HFFc6 (cell line): ENCODE measurements around the gene NPTN. TPM values are rescaled to one million over a fixed set of nuclear protein-coding genes. Genes with fewer than 3 reads are reported as not detected.

Source experiments
- DNase-seq: peaks from one replicate; pipeline ENCODE4 v3.0.0-alpha.2; 2018
- H3K27ac Mint-ChIP-seq: 2 replicates; pipeline ENCODE4 v1.8.0; 2020; ENCODE audit warnings: mild to moderate bottlenecking, mixed read lengths
- H3K27me3 Mint-ChIP-seq: 2 replicates; pipeline ENCODE4 v1.8.0; 2021; ENCODE audit warnings: mild to moderate bottlenecking, moderate library complexity, mixed read lengths; ENCODE audit not compliant: insufficient read depth
- H3K36me3 Mint-ChIP-seq: 2 replicates; pipeline ENCODE4 v1.8.0; 2021; ENCODE audit warnings: low read depth, mixed read lengths
- H3K4me1 Mint-ChIP-seq: 2 replicates; pipeline ENCODE4 v1.8.0; 2020; ENCODE audit warnings: low read depth, mixed read lengths
- H3K4me3 Mint-ChIP-seq: 2 replicates; pipeline ENCODE4 v1.8.0; 2020; ENCODE audit warnings: mild to moderate bottlenecking, moderate library complexity, mixed read lengths
- H3K9me3 Mint-ChIP-seq: 2 replicates; pipeline ENCODE4 v1.8.0; 2020; ENCODE audit warnings: mild to moderate bottlenecking, mixed read lengths
- CTCF ChIP-seq: fragments of 200-600 bp; sonication (generic); IDR thresholded peaks from 2 replicates; pipeline ENCODE4 v1.5.0; 2021; ENCODE audit warnings: antibody characterized with exemption, mild to moderate bottlenecking
- total RNA-seq, 6 experiments: library from RNA; stranded (reverse); fragmentation: NEBNext Ultra II Directional; extraction: Animal tissue kit (Norgen Biotek cat#: 25700); gene quantifications; 2 replicates in 1 of 6; 3 replicates in 5 of 6; pipeline ENCODE4 v1.2.3, GENCODE V29; 2021

Gene NPTN
- total RNA-seq, 6 experiments from 2014 or later, result 183 to 215 (median 204) TPM

GRCh38 chr15:73569361-73569760, 63.8 kb downstream of the NPTN start:
- H3K4me3 Mint-ChIP-seq, result no peak overlapping the region

GRCh38 chr15:73568564-73569280, 64.5 kb downstream of the NPTN start:
- peaks cover 40% of the 10 kb centered on the region for H3K4me1 Mint-ChIP-seq
- no peak overlapping the region for H3K27ac Mint-ChIP-seq
- H3K27me3 Mint-ChIP-seq, result peaks cover 3% of the 10 kb centered on the region
- no peak overlapping the region for H3K4me3 Mint-ChIP-seq
- no peak for DNase-seq
- no peak for TF ChIP-seq CTCF
- peaks cover 31% of the 10 kb centered on the region for H3K36me3 Mint-ChIP-seq
- no peaks in the 10 kb centered on the region for H3K9me3 Mint-ChIP-seq

More at GRCh38 chr15:73569361-73569760, 63.8 kb downstream of the NPTN start:
- no peak for TF ChIP-seq CTCF
- H3K4me1 Mint-ChIP-seq, result peaks cover 40% of the 10 kb centered on the region
- no peaks in the 10 kb centered on the region for H3K9me3 Mint-ChIP-seq
- DNase-seq, result no peak
- no peak overlapping the region for H3K27ac Mint-ChIP-seq
- peaks cover 3% of the 10 kb centered on the region for H3K27me3 Mint-ChIP-seq
- H3K36me3 Mint-ChIP-seq, result peaks cover 36% of the 10 kb centered on the region

GRCh38 chr15:73567020-73567419, 66.2 kb downstream of the NPTN start:
- TF ChIP-seq CTCF, result no peak
- H3K36me3 Mint-ChIP-seq, result peaks cover 38% of the 10 kb centered on the region
- peaks cover 3% of the 10 kb centered on the region for H3K27me3 Mint-ChIP-seq
- H3K4me3 Mint-ChIP-seq, result no peak overlapping the region
- DNase-seq, result no peak
- peaks cover 32% of the 10 kb centered on the region for H3K4me1 Mint-ChIP-seq
- no peaks in the 10 kb centered on the region for H3K9me3 Mint-ChIP-seq
- peak overlapping the region; percentile 27; the same call in 1 of the 2 replicates for H3K27ac Mint-ChIP-seq

- Mint-ChIP-seq H3K27ac (peak overlapping the region; percentile 66; the same call in 1 of the 2 replicates), H3K27me3 (peaks cover 3% of the 10 kb centered on the region; the same call in 1 of the 2 replicates), H3K4me3 (no peak overlapping the region), H3K36me3 (peaks cover 25% of the 10 kb centered on the region), H3K9me3 (no peaks in the 10 kb centered on the region), H3K4me1 (peaks cover 26% of the 10 kb centered on the region)
- TF ChIP-seq CTCF, result peak; percentile 58
- peak; percentile 55 for DNase-seq
Measured at GRCh38 chr15:73564255-73564654, 68.9 kb downstream of the NPTN start.

- peaks cover 36% of the 10 kb centered on the region for H3K4me1 Mint-ChIP-seq
- H3K9me3 Mint-ChIP-seq, result no peaks in the 10 kb centered on the region
- peak; percentile 67 for DNase-seq
- H3K27ac Mint-ChIP-seq, result peak overlapping the region; percentile 63
- H3K4me3 Mint-ChIP-seq, result no peak overlapping the region
- no peaks in the 10 kb centered on the region; the same call in 1 of the 2 replicates for H3K27me3 Mint-ChIP-seq
- peaks cover 28% of the 10 kb centered on the region for H3K36me3 Mint-ChIP-seq
- TF ChIP-seq CTCF, result peak; percentile 83
Measured at GRCh38 chr15:73560501-73561117, 72.6 kb downstream of the NPTN start.
